ENCODE measurements around the gene PAX6.

Gene PAX6

GRCh38 chr11:31822175-31822926 lies 11.2 kb upstream of the PAX6 start:
- no peak for DNase-seq

- DNase-seq, result no peak
Observed at GRCh38 chr11:31821766-31822165, 10.6 kb upstream of the PAX6 start.

- no peak for DNase-seq
Observed at GRCh38 chr11:31821235-31821764, 10.2 kb upstream of the PAX6 start.

DNA sequence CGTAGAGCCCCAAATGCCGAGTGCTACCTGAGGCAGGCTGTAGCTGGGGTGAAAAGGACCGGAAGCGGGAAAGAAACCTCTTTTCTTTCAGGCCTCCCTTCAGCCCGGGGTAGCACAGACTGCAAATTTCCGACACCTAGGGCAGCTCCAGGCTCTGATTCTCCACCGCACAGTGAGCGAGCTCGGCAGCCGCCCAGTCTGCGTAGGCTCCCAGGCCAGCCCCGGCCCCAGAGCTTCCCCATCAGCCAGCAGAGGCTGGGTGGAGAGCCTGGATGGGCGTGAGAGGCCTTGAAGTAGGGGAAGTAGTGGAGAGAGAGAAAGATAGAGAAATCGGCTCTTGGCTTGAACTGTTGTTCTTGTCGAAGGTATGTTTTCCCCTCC lies 9.3 kb upstream of the PAX6 start:
- no peak for DNase-seq

- DNase-seq, result no peak
Observed at GRCh38 chr11:31819621-31820437, 8.7 kb upstream of the PAX6 start.

- DNase-seq, result no peak
Observed at GRCh38 chr11:31818874-31819331, 7.8 kb upstream of the PAX6 start.

DNA sequence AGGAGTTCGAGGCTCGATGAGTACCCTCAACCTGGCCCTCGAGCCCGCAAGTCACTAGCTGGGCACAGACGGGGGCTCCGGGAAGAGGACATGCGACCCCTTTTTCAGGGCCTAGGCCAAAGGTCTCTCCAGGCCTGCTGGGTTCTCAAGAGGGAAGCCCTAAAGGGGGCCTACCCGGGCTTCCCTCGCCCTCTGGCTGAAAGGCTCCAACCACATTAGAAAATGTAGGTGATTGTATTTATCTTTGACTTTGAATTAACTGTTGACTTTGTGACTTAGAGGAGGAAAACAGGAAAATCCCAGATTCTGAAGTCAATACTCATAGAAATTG lies 7.3 kb upstream of the PAX6 start:
- DNase-seq, result no peak

DNA sequence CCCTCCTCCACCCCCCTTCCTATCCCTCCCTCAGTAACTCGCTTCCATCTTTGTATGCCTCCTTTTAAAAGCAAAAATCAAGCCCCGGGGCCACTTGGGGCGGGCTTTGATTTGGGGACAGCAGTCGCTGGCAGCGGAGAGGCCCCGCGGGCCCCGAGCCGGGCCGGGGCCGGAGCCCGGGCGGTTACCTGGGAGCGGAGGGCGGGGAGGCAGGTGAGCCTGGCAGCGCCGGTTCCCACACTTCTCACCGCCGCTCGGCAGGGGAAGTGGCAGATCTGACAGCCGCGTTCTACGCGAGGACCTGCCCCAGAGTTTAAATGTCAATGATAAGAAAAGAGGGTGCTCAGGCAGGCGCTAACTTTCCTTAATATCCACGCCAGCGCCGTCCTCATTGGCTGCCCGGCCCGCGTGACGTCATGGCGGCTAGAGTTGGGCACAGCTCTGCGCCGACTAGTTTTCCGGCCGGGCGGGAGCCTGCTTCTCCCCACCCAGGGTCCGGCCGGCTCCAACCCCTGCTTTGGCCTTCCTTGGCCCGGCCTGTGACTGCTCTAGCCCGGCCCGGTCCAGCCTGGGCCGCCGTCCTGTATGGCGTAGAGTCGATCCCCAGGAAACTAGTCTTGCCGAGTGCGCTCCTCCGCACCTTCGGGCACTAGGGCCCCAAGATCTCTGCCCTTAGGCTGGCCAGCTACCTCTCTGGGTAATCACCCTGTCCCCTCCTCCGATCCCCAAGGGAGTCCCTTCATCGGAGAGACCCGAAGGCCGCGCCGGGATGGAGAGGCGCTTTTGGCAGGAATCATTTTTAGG lies 6.7 kb upstream of the PAX6 start:
- DNase-seq, result peak; percentile 35

- DNase-seq, result peak; percentile 73
Observed at GRCh38 chr11:31817054-31817620, 6.0 kb upstream of the PAX6 start.

DNA sequence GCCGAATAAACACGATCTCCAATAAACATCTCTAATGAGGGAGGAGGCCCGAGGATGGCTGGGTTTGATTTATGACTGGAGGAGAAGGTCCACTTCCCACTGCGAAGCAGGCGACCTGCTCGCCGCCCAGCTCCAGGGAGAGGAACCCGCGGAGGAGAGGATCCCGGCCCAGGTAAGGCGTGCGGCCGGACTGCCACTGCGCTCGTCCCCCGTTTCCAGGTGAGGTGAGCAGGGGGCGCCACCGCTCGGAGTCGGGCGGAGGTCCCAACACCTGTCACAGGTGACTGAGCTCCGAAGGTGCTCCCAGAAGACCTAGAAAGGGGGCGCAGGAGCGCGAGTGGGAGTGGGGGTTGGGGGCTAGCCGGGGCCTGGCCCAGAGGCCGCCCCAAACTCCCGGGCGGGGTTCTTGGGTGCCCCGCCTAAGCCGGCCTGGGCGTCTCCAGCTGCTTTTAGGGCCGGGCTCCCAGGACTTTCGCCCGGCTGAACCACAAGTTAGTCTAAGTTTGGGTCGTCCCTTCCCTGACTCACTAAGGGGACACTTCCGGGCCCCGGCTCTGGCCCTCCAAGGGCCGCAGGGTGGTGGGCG lies 5.4 kb upstream of the PAX6 start:
- DNase-seq, result peak; percentile 69

- peak; percentile 39 for DNase-seq
Observed at GRCh38 chr11:31815711-31816467, 4.8 kb upstream of the PAX6 start.

GRCh38 chr11:31814176-31814868 lies 3.2 kb upstream of the PAX6 start:
- peak; percentile 16 for DNase-seq

DNA sequence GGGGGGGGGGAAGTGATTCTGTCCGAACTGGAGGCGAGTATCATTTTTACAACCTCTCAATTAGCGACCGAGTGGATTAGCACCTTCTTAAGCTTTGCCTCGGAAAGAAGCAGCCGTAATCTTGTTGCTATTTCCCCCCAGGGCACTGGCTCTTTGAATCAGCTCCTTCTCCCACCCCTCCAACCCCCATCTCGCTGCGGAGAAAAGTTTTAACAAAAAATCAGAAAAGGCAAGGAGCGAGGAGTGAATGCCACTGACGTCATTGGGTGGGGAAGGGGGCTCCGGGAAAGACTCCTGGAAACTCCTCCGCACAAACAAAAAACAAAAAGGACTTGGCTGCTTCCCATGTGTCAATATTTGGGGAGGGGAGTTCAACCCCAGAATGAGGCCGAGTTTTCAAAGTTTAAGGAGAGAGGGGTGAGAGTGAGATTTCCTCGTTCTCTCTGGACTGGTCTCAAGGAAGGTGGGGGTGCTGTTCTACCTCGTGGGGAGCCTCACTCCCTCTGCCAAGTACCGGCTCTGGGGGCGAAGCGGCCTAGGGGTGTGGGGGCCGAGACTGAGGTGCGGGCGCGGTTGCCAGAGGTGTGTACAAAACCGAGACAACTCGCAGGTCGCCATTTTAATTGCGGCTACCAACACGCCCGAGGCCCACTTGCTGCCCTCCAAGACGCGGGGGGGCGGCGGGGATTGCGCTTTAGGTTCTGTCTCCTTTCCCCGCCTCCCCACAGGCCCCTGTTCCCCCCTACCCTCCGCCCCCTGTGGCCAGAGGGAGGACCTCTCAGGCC lies 2.5 kb upstream of the PAX6 start:
- peak; percentile 75 for DNase-seq

DNA sequence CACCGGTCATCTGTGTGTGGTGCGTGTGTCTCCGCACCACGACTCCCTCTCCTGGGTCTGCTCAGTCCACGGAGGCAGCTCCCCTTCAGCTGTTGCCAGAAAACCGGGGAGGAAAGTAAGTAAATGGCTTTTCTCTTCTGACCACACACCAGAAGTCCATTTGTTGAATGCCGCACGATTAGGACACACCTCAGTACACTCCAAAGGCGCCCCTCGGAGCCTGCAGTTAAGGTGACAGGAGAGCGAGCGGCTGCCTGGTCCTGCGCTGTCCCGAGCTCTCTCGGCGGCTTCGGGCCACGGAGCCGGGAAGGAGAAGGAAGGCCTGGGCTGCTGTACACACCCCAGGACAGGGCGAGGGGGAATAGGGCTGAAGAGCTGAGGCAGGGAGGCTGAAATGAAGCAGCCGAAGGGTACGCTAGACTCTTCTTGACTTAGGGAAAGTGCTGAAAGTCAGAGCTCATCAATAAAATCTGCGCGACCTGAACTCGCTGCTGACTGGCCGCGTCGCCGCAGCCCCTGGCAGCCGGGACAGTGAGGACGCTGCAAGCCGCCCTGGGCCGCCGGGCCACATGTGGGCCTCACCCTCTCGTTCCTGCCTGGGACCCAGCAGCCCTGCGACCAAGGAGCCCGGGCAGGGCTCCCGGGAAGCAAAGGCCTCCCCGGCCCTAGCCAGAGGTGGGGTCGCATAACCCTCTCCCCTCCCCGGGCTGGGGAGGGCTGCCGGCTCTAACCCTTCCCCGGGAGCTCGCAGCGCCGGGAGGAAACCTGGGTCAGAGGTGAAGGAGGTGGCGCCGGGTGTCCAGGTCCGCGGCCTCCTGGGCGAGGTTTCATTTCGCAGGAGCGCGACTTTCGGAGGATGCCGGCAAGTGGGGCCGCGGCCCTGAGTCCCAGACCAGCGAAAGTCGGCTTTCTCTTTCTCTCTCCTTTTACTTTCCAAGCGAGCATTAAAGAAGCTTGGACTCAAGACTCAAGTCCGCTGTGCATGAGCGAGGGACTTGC lies 1.6 kb upstream of the PAX6 start:
- DNase-seq, result peak; percentile 85

- peak; percentile 84 for DNase-seq
Observed at GRCh38 chr11:31809857-31810778, 1.0 kb downstream of the PAX6 start.

DNA sequence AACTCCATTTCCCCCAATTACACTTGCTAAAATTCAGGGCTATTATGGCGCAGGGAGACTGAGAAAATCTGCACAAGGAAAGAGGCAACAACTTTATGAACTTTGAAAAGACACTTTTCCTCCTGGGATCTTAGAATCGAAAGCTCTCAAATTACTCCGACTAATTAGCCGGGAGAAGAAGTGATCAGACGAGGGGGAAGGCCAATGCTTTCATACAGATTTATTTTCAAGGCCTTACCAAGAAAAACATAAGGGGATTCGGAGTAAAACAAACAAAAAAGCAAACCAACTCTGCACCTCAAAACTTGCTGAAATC lies 1.6 kb downstream of the PAX6 start:
- DNase-seq, result peak; percentile 60

GRCh38 chr11:31808721-31809540 lies 2.2 kb downstream of the PAX6 start:
- peak; percentile 78 for DNase-seq

Data from NCI-H69 (cell line).